GM12878 (cell line): ENCODE measurements around the gene SLC38A3. TPM values are rescaled to one million over a fixed set of nuclear protein-coding genes. Genes with fewer than 3 reads are reported as not detected.

ENCODE experiments used
- ATAC-seq: fragments of 200-7000 bp; cut with Tn5 transposase; 3 replicates; pipeline ENCODE4 v1.9.1; 2020; ENCODE audit warnings: mild to moderate bottlenecking, moderate library complexity
- BruUV-seq: library from RNA; stranded (reverse); fragments of 400-500 nt; replicated peaks from 2 replicates; lab custom pipeline; 2021; lab: Mats Ljungman, UMichigan
- CTCF ChIA-PET: fragments of 300-600 bp; sonication (Branson Sonifier 250); formaldehyde crosslinking; extraction: SDS; loops from one replicate; lab custom pipeline; 2021; ENCODE audit warnings: inconsistent platforms; lab: Yijun Ruan, JAX
- POLR2A ChIA-PET: fragments of 350-600 bp; formaldehyde crosslinking; extraction: SDS; loops from one replicate; lab custom pipeline; 2021; ENCODE audit warnings: inconsistent platforms; lab: Charles Lee
- RAD21 ChIA-PET: fragments of 300-600 bp; sonication (Branson Sonifier 250); formaldehyde crosslinking; loops from one replicate; lab custom pipeline; 2023; ENCODE audit warnings: antibody characterized with exemption; ENCODE audit not compliant: unreplicated experiment; lab: Charles Lee
- SMC1A ChIA-PET: fragments of 300-600 bp; sonication (Branson Sonifier 250); formaldehyde crosslinking; loops from one replicate; lab custom pipeline; 2023; ENCODE audit not compliant: unreplicated experiment, uncharacterized antibody; lab: Charles Lee
- DNase-seq: peaks from one replicate; pipeline ENCODE4 v3.0.0-alpha.2; 2011; ENCODE audit warnings: low read depth, low spot score
- FAIRE-seq: peaks from 3 replicates; lab custom pipeline; 2011; peaks lifted over from hg19 to GRCh38; lab: Jason Lieb, UNC
- H2AFZ ChIP-seq: 2 replicates; pipeline ENCODE4 v1.6.0; 2011; ENCODE audit warnings: low read depth, low read length, control low read depth; ENCODE audit not compliant: control insufficient read depth
- H3K27ac ChIP-seq: 2 replicates; pipeline ENCODE4 v1.5.1; 2011; ENCODE audit warnings: control low read depth; ENCODE audit not compliant: control insufficient read depth, insufficient read depth
- H3K27me3 ChIP-seq, 2 experiments: replicated peaks in 1 of 2; 2 replicates each; pipeline versions ENCODE4 v1.6.0 to v1.6.1; 2011; ENCODE audit warnings: low read length in 1 of 2; ENCODE audit not compliant: control insufficient read depth in 2 of 2, insufficient read depth in 2 of 2
- H3K36me3 ChIP-seq, 2 experiments: 2 replicates each; pipeline ENCODE4 v1.5.1; 2011; ENCODE audit warnings: low read length in 1 of 2; ENCODE audit not compliant: control insufficient read depth in 2 of 2, insufficient read depth in 2 of 2
- H3K4me1 ChIP-seq: 2 replicates; pipeline ENCODE4 v1.6.1; 2011; ENCODE audit warnings: mild to moderate bottlenecking, low read length, moderate library complexity, mixed read lengths; ENCODE audit not compliant: control insufficient read depth, insufficient read depth
- H3K4me2 ChIP-seq: 2 replicates; pipeline ENCODE4 v1.6.0; 2011; ENCODE audit warnings: control low read depth; ENCODE audit not compliant: control insufficient read depth, insufficient read depth
- H3K4me3 ChIP-seq: fragments of 200-600 bp; sonication (generic); 2 replicates; pipeline ENCODE4 v1.5.1; 2016
- H3K79me2 ChIP-seq: 2 replicates; pipeline ENCODE4 v1.6.0; 2011; ENCODE audit warnings: low read length; ENCODE audit not compliant: control insufficient read depth, insufficient read depth
- H3K9ac ChIP-seq: 2 replicates; pipeline ENCODE4 v1.8.0; 2011; ENCODE audit warnings: low read length, control low read depth, mixed read lengths; ENCODE audit not compliant: control insufficient read depth, insufficient read depth
- H3K9me3 ChIP-seq: replicated peaks from 3 replicates; pipeline ENCODE4 v1.5.1; 2011; ENCODE audit warnings: mild to moderate bottlenecking, low read length; ENCODE audit not compliant: control insufficient read depth, insufficient read depth
- H4K20me1 ChIP-seq: 2 replicates; pipeline ENCODE4 v1.6.0; 2011; ENCODE audit not compliant: control insufficient read depth, insufficient read depth
- ASH2L ChIP-seq: fragments of 300-600, 200-600 bp; sonication (generic); IDR thresholded peaks from 2 replicates; pipeline ENCODE4 v1.6.1; 2017; ENCODE audit warnings: low read depth, mild to moderate bottlenecking, borderline replicate concordance
- BCL3 ChIP-seq: IDR thresholded peaks from 2 replicates; pipeline ENCODE4 v1.6.1; 2011; ENCODE audit warnings: borderline replicate concordance, low read depth, mild to moderate bottlenecking, moderate library complexity, low read length; ENCODE audit not compliant: insufficient read depth, poor library complexity, severe bottlenecking
- BCLAF1 ChIP-seq: fragments of 450-650 bp; IDR thresholded peaks from 2 replicates; pipeline ENCODE4 v1.6.1; 2017; ENCODE audit warnings: antibody characterized with exemption, mild to moderate bottlenecking, moderate library complexity
- CBX5 ChIP-seq: sonication (generic); IDR thresholded peaks from 2 replicates; pipeline ENCODE4 v1.6.1; 2016; ENCODE audit warnings: low read depth, moderate library complexity, mild to moderate bottlenecking, inconsistent platforms
- ELK1 ChIP-seq: IDR thresholded peaks from 2 replicates; pipeline ENCODE4 v1.6.1; 2012; ENCODE audit warnings: low read depth, low read length, improper control_type of control experiment
- FOXK2 ChIP-seq: fragments of 450-650 bp; IDR thresholded peaks from 2 replicates; pipeline ENCODE4 v1.6.1; 2017; ENCODE audit warnings: mild to moderate bottlenecking, moderate library complexity
- FOXM1 ChIP-seq: IDR thresholded peaks from 2 replicates; pipeline ENCODE4 v1.6.1; 2012; ENCODE audit warnings: low read depth, mild to moderate bottlenecking, inconsistent platforms, low read length, moderate library complexity
- PAX8 ChIP-seq: fragments of 450-650 bp; IDR thresholded peaks from 2 replicates; pipeline ENCODE4 v1.6.1; 2017; ENCODE audit warnings: mild to moderate bottlenecking, moderate library complexity
- YBX1 ChIP-seq: fragments of 450-650 bp; IDR thresholded peaks from 2 replicates; pipeline ENCODE4 v1.6.1; 2016; ENCODE audit warnings: antibody characterized with exemption
- WGBS: methylation state at CpG from one replicate; pipeline ENCODE4 v1.1.6; 2016; ENCODE audit warnings: low lambda C conversion rate; ENCODE audit not compliant: insufficient replicate concordance, insufficient coverage; ENCODE audit errors: missing lambda C conversion rate; 5-methylcytosine and 5-hydroxymethylcytosine counted together
- in situ Hi-C: fragments of 300-500 bp; cut with MboI; formaldehyde crosslinking; loops from 9 replicates; pipeline ENCODE4 v1.14.3; 2018; ENCODE audit warnings: mixed read lengths
- intact Hi-C: fragments of 100-400 bp; cut with micrococcal nuclease; formaldehyde crosslinking; loops from one replicate; pipeline ENCODE4 v1.14.2; 2022; ENCODE audit not compliant: unreplicated experiment
- polyA plus RNA-seq, 11 experiments: library from polyadenylated mRNA; depleted of rRNA in 4 of 11; unstranded in 6 of 11; stranded (reverse) in 5 of 11; fragments of >200 nt; fragmentation: Nextera tagmentation in 4 of 11; fragmentation: Illumina TruSeq in 1 of 11; extraction: Ambion mirVana in 4 of 11; extraction: Trizol in 1 of 11; gene quantifications; 1 replicate in 1 of 11; 2 replicates in 10 of 11; pipeline versions ENCODE4 v1.2.1 to v1.2.3, GENCODE V29; 2011 to 2016; ENCODE audit warnings: inconsistent platforms in 2 of 11, missing spikeins in 2 of 11, low read depth in 1 of 11
- total RNA-seq, 4 experiments: library from RNA; depleted of rRNA in 3 of 4; stranded (reverse); fragments of >200 nt in 3 of 4; fragmentation: Illumina TruSeq in 1 of 4; extraction: Trizol in 1 of 4; gene quantifications; 2 replicates each; pipeline versions ENCODE4 v1.2.1 to v1.2.3, GENCODE V29; 2013 to 2021

Gene SLC38A3
- total and polyA plus RNA-seq, 10 of the 15 experiments (the other 5 are each of a cell fraction or from before 2014, with no cell fraction given): 0.14 TPM; not detected in 9

GRCh38 chr3:50251220-50251619 lies 46.1 kb downstream of the SLC38A3 start:
- POLR2A ChIA-PET: no interaction called here
- Histone ChIP-seq H4K20me1 (peaks cover 20% of the 10 kb centered on the region), H3K4me2 (no peak overlapping the region), H3K4me1 (peaks cover 14% of the 10 kb centered on the region), H3K4me3 (no peak overlapping the region), H3K9ac (no peak overlapping the region), H3K27me3 (no peaks in the 10 kb centered on the region), H3K9me3 (no peaks in the 10 kb centered on the region; the same call in 2 of the 3 replicates), H3K27ac (no peak overlapping the region), H3K79me2 (peaks cover 43% of the 10 kb centered on the region), H2AFZ (no peak overlapping the region), H3K36me3 (peaks cover 33 to 46% of the 10 kb centered on the region in 2 experiments)
- DNase-seq (no peak), ATAC-seq (no peak), FAIRE-seq (no peak)
- in situ Hi-C loops (no loop called here), intact Hi-C loops (no loop called here)
- CTCF ChIA-PET: interaction anchor here (1.1 to 1.8 kb wide), 2 partner anchors 9 to 59 kb away, joined by 3 to 4 read pairs; partner anchors contain the start of gene GNAT1
- TF ChIP-seq YBX1 (no peak), CBX5 (no peak), BCL3 (peak; percentile 63), PAX8 (no peak), ASH2L (no peak), FOXM1 (no peak), BCLAF1 (no peak), ELK1 (no peak), FOXK2 (no peak)
- SMC1A ChIA-PET: interaction anchor here (0.9 kb wide), 1 partner anchor 131 kb away, joined by 3 read pairs; no protein-coding TSS in a partner anchor
- BruUV-seq: no TSS peak
- RAD21 ChIA-PET: interaction anchor here (1.1 kb wide), 1 partner anchor 10 kb away, joined by 3 read pairs; no protein-coding TSS in a partner anchor
- WGBS: 79% methylated on average over 8 of the region's 8 CpGs
